ENCODE data around the gene FLNB.
"Not testable (repeated sequence)": the region's sequence is repeated elsewhere in the genome, so short reads cannot be mapped to it uniquely, and the experiment has no call there.

DNA sequence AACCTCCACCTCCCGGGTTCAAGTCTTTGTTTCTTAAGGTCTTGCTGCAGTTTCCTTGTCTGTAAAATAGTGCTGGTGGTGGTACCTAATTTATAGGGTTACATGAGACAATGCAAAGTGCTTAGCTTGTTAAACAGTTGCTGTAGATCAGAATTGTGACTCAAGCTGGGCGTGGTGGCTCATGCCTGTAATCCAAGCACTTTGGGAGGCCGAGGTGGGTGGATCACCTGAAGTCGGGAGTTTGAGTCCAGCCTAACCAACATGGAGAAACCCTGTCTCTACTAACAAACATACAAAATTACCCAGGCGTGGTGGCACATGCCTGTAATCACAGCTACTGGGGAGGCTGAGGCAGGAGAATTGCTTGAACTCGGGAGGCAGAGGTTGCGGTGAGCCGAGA lies 19.0 kb upstream of the FLNB start:
- not testable (repeated sequence) for TF ChIP-seq POLR2A (IDR thresholded peaks at IDR 0.05)
- TF ChIP-seq, protein P1, sequence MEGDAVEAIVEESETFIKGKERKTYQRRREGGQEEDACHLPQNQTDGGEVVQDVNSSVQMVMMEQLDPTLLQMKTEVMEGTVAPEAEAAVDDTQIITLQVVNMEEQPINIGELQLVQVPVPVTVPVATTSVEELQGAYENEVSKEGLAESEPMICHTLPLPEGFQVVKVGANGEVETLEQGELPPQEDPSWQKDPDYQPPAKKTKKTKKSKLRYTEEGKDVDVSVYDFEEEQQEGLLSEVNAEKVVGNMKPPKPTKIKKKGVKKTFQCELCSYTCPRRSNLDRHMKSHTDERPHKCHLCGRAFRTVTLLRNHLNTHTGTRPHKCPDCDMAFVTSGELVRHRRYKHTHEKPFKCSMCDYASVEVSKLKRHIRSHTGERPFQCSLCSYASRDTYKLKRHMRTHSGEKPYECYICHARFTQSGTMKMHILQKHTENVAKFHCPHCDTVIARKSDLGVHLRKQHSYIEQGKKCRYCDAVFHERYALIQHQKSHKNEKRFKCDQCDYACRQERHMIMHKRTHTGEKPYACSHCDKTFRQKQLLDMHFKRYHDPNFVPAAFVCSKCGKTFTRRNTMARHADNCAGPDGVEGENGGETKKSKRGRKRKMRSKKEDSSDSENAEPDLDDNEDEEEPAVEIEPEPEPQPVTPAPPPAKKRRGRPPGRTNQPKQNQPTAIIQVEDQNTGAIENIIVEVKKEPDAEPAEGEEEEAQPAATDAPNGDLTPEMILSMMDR (IDR thresholded peaks at IDR 0.05), result not testable (repeated sequence)

Measured in adrenal gland (tissue), 5 donors.